ENCODE measurements around the gene SLC16A14.

SLC16A14 gene

DNA sequence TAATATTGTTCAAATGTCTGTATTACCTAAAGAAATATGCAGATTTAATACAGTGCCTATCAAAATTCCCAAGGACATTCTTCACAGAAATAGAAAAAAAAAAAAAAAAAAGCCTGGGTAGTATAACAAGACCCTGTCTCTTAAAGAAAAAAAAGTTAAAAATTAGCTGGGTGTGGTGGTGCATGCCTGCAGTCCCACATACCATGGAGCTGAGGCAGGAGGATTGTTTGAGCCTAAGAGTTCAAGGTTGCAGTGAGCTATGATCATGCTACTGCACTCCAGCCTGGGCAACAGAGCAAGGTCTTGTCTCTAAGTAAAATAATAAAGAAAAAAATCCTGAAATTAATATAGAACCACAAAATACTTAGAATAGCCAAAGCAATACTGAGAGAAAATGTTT, 51.9 kb downstream of the SLC16A14 start:
- no peak overlapping the region for H3K27ac ChIP-seq
- TF ChIP-seq, protein P1, sequence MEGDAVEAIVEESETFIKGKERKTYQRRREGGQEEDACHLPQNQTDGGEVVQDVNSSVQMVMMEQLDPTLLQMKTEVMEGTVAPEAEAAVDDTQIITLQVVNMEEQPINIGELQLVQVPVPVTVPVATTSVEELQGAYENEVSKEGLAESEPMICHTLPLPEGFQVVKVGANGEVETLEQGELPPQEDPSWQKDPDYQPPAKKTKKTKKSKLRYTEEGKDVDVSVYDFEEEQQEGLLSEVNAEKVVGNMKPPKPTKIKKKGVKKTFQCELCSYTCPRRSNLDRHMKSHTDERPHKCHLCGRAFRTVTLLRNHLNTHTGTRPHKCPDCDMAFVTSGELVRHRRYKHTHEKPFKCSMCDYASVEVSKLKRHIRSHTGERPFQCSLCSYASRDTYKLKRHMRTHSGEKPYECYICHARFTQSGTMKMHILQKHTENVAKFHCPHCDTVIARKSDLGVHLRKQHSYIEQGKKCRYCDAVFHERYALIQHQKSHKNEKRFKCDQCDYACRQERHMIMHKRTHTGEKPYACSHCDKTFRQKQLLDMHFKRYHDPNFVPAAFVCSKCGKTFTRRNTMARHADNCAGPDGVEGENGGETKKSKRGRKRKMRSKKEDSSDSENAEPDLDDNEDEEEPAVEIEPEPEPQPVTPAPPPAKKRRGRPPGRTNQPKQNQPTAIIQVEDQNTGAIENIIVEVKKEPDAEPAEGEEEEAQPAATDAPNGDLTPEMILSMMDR (conservative IDR thresholded peaks at IDR 0.05; ENCODE audit: low read depth, low read length) = no peak
- H3K4me1 ChIP-seq (ENCODE audit: low read depth, poor library complexity, severe bottlenecking) = peaks cover 8% of the 10 kb centered on the region
- H3K9ac ChIP-seq = no peak overlapping the region
- H3K36me3 ChIP-seq (ENCODE audit: insufficient read depth) = no peaks in the 10 kb centered on the region
- H3K4me3 ChIP-seq (IDR thresholded peaks at IDR 0.05; ENCODE audit: insufficient read depth, low read depth, low read length) = no peak overlapping the region
- H2AFZ ChIP-seq (ENCODE audit: low read depth) = no peak overlapping the region
- H4K20me1 ChIP-seq (ENCODE audit: insufficient read depth) = no peaks in the 10 kb centered on the region
- no peak overlapping the region for H3K4me2 ChIP-seq
- H3K27me3 ChIP-seq (ENCODE audit: insufficient read depth, low read depth) = no peaks in the 10 kb centered on the region
- no peaks in the 10 kb centered on the region for H3K79me2 ChIP-seq (ENCODE audit: insufficient read depth, low read depth)

DNA sequence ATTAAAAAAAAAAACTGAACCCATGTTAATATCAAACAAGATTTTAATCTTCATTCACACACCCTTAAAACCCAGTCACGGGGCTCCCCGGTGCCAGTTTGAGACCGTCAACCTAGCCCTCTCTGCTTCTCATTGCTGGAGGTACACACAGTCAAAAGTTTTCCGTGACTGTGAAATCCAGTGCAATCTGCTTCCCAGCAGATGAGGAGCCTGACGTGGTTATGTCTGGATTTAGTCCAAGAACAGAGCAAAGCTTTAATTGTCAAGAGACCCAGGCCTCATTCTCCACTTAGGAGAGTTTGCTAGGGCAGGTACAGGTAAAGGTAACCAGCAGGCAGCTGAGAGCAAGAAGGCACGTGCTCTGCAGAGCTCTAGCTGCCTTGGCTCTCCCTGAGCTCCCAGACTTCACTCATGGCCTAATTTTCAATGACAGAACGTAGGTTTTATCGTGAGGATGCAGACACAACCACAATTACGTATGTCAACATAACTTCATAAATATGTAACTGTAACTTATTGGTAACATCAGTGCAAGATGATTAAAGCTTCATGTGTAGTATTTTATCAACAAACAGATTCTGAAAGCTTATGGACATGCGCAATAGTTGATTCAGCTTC, 56.3 kb downstream of the SLC16A14 start:
- no peak overlapping the region for H2AFZ ChIP-seq (ENCODE audit: low read depth)
- peaks cover 6% of the 10 kb centered on the region for H3K4me1 ChIP-seq (ENCODE audit: low read depth, poor library complexity, severe bottlenecking)
- H3K27ac ChIP-seq = no peak overlapping the region
- no peaks in the 10 kb centered on the region for H4K20me1 ChIP-seq (ENCODE audit: insufficient read depth)
- no peak overlapping the region for H3K4me3 ChIP-seq (IDR thresholded peaks at IDR 0.05; ENCODE audit: insufficient read depth, low read depth, low read length)
- H3K27me3 ChIP-seq (ENCODE audit: insufficient read depth, low read depth) = no peaks in the 10 kb centered on the region
- H3K4me2 ChIP-seq = no peak overlapping the region
- H3K36me3 ChIP-seq (ENCODE audit: insufficient read depth) = no peaks in the 10 kb centered on the region
- H3K9ac ChIP-seq = no peak overlapping the region
- TF ChIP-seq, protein P1 (conservative IDR thresholded peaks at IDR 0.05; ENCODE audit: low read depth, low read length) = no peak
- H3K79me2 ChIP-seq (ENCODE audit: insufficient read depth, low read depth) = no peaks in the 10 kb centered on the region

DNA sequence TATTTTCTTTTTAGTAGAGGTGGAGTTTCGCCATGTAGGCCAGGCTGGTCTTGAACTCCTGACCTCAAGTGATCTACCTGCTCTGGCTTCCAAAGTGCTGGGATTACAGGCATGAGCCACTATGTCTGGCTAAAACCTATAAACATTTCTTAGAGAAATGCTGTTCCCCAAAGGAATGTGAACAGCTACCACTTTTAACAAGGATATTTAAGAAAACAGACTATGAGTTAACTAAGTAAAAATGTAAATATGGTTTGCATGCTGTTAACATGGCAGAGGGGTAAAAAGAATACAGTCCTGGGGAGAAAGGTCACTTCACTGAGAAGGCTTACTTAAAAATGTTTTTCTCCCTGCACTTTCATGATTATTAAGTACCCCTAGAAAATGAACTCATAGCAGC, 57.1 kb downstream of the SLC16A14 start:
- no peak overlapping the region for H2AFZ ChIP-seq (ENCODE audit: low read depth)
- peaks cover 6% of the 10 kb centered on the region for H3K4me1 ChIP-seq (ENCODE audit: low read depth, poor library complexity, severe bottlenecking)
- H3K4me2 ChIP-seq = no peak overlapping the region
- no peaks in the 10 kb centered on the region for H3K79me2 ChIP-seq (ENCODE audit: insufficient read depth, low read depth)
- H3K27me3 ChIP-seq (ENCODE audit: insufficient read depth, low read depth) = no peaks in the 10 kb centered on the region
- H3K4me3 ChIP-seq (IDR thresholded peaks at IDR 0.05; ENCODE audit: insufficient read depth, low read depth, low read length) = no peak overlapping the region
- no peak overlapping the region for H3K27ac ChIP-seq
- no peak overlapping the region for H3K9ac ChIP-seq
- TF ChIP-seq, protein P1 (conservative IDR thresholded peaks at IDR 0.05; ENCODE audit: low read depth, low read length) = no peak
- H4K20me1 ChIP-seq (ENCODE audit: insufficient read depth) = no peaks in the 10 kb centered on the region
- no peaks in the 10 kb centered on the region for H3K36me3 ChIP-seq (ENCODE audit: insufficient read depth)

DNA sequence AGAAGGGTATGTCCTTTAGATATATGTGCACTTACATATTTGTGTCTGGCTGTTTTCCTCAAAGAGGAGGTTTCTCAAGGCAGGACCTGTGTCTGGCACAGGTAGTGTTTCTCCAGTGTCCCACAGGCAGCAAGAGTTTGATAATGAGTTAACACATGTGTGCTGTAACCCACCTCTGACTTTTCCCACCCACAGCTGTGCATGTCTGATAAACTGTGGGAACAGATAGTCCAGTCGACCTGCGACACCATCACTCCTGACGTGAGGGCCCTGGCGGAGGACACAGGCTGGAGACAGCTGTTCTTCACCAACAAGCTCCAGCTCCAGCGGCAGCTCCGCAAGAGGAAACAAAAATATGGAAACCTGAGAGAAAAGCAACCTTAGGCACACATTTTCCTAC, 58.2 kb downstream of the SLC16A14 start:
- TF ChIP-seq, protein P1 (conservative IDR thresholded peaks at IDR 0.05; ENCODE audit: low read depth, low read length) = no peak

More for the DNA sequence above, 58.2 kb downstream of the SLC16A14 start:
- no peak overlapping the region for H2AFZ ChIP-seq (ENCODE audit: low read depth)
- no peak overlapping the region for H3K4me2 ChIP-seq
- no peaks in the 10 kb centered on the region for H3K79me2 ChIP-seq (ENCODE audit: insufficient read depth, low read depth)
- no peaks in the 10 kb centered on the region for H3K36me3 ChIP-seq (ENCODE audit: insufficient read depth)
- H3K4me3 ChIP-seq (IDR thresholded peaks at IDR 0.05; ENCODE audit: insufficient read depth, low read depth, low read length) = no peak overlapping the region
- no peaks in the 10 kb centered on the region for H3K27me3 ChIP-seq (ENCODE audit: insufficient read depth, low read depth)
- peaks cover 6% of the 10 kb centered on the region for H3K4me1 ChIP-seq (ENCODE audit: low read depth, poor library complexity, severe bottlenecking)
- H4K20me1 ChIP-seq (ENCODE audit: insufficient read depth) = no peaks in the 10 kb centered on the region
- H3K9ac ChIP-seq = no peak overlapping the region
- no peak overlapping the region for H3K27ac ChIP-seq

Data from KMS-11 (cell line).